GM19240 (cell line): ENCODE measurements around the gene TMEM258.

Experiments used
- DNase-seq: peaks from one replicate; pipeline ENCODE4 v3.0.0; 2011; ENCODE audit warnings: low spot score; ENCODE audit not compliant: insufficient read length

Gene TMEM258

GRCh38 chr11:61826930-61827570, 34.7 kb upstream of the TMEM258 start:
- no peak for DNase-seq

GRCh38 chr11:61820174-61820573, 27.8 kb upstream of the TMEM258 start:
- no peak for DNase-seq

- DNase-seq, result no peak
Measured at GRCh38 chr11:61817471-61818202, 25.2 kb upstream of the TMEM258 start.

GRCh38 chr11:61816736-61817455, 24.5 kb upstream of the TMEM258 start, which contains the start of gene FADS1:
Gene FADS1 (minus strand): TSS chr11:61817003. CDS start chr11:61816929, 74 bp downstream.
- no peak for DNase-seq

GRCh38 chr11:61815790-61816735, 23.7 kb upstream of the TMEM258 start:
- no peak for DNase-seq

- DNase-seq, result peak; percentile 52
Measured at GRCh38 chr11:61814958-61815789, 22.8 kb upstream of the TMEM258 start.

- no peak for DNase-seq
Measured at GRCh38 chr11:61814247-61814957, 22.0 kb upstream of the TMEM258 start.

- no peak for DNase-seq
Measured at GRCh38 chr11:61812736-61813411, 20.5 kb upstream of the TMEM258 start.

GRCh38 chr11:61811831-61812230, 19.4 kb upstream of the TMEM258 start:
- DNase-seq, result no peak

- DNase-seq, result no peak
Measured at GRCh38 chr11:61810671-61811175, 18.3 kb upstream of the TMEM258 start.

GRCh38 chr11:61806785-61807184, 14.4 kb upstream of the TMEM258 start:
- no peak for DNase-seq

GRCh38 chr11:61805146-61805545, 12.7 kb upstream of the TMEM258 start:
- no peak for DNase-seq

GRCh38 chr11:61803889-61804647, 11.7 kb upstream of the TMEM258 start:
- no peak for DNase-seq

GRCh38 chr11:61802605-61803004, 10.2 kb upstream of the TMEM258 start:
- DNase-seq, result no peak

- no peak for DNase-seq
Measured at GRCh38 chr11:61800331-61801281, 8.2 kb upstream of the TMEM258 start.

- DNase-seq, result no peak
Measured at GRCh38 chr11:61799665-61800284, 7.4 kb upstream of the TMEM258 start.
